GM12878 (cell line): ENCODE results near the gene SP2. TPM values are rescaled to one million over a fixed set of nuclear protein-coding genes. Genes with fewer than 3 reads are reported as not detected.

ENCODE experiments used
- ATAC-seq: fragments of 200-7000 bp; cut with Tn5 transposase; 3 replicates; pipeline ENCODE4 v1.9.1; 2020; ENCODE audit warnings: mild to moderate bottlenecking, moderate library complexity
- BruUV-seq: library from RNA; stranded (reverse); fragments of 400-500 nt; replicated peaks from 2 replicates; lab custom pipeline; 2021; lab: Mats Ljungman, UMichigan
- CTCF ChIA-PET: fragments of 300-600 bp; sonication (Branson Sonifier 250); formaldehyde crosslinking; extraction: SDS; loops from one replicate; lab custom pipeline; 2021; ENCODE audit warnings: inconsistent platforms; lab: Yijun Ruan, JAX
- POLR2A ChIA-PET: fragments of 350-600 bp; formaldehyde crosslinking; extraction: SDS; loops from one replicate; lab custom pipeline; 2021; ENCODE audit warnings: inconsistent platforms; lab: Charles Lee
- RAD21 ChIA-PET: fragments of 300-600 bp; sonication (Branson Sonifier 250); formaldehyde crosslinking; loops from one replicate; lab custom pipeline; 2023; ENCODE audit warnings: antibody characterized with exemption; ENCODE audit not compliant: unreplicated experiment; lab: Charles Lee
- SMC1A ChIA-PET: fragments of 300-600 bp; sonication (Branson Sonifier 250); formaldehyde crosslinking; loops from one replicate; lab custom pipeline; 2023; ENCODE audit not compliant: unreplicated experiment, uncharacterized antibody; lab: Charles Lee
- DNase-seq: peaks from one replicate; pipeline ENCODE4 v3.0.0-alpha.2; 2011; ENCODE audit warnings: low read depth, low spot score
- FAIRE-seq: peaks from 3 replicates; lab custom pipeline; 2011; peaks lifted over from hg19 to GRCh38; lab: Jason Lieb, UNC
- H2AFZ ChIP-seq: 2 replicates; pipeline ENCODE4 v1.6.0; 2011; ENCODE audit warnings: low read depth, low read length, control low read depth; ENCODE audit not compliant: control insufficient read depth
- H3K27ac ChIP-seq: 2 replicates; pipeline ENCODE4 v1.5.1; 2011; ENCODE audit warnings: control low read depth; ENCODE audit not compliant: control insufficient read depth, insufficient read depth
- H3K27me3 ChIP-seq, 2 experiments: replicated peaks in 1 of 2; 2 replicates each; pipeline versions ENCODE4 v1.6.0 to v1.6.1; 2011; ENCODE audit warnings: low read length in 1 of 2; ENCODE audit not compliant: control insufficient read depth in 2 of 2, insufficient read depth in 2 of 2
- H3K36me3 ChIP-seq, 2 experiments: 2 replicates each; pipeline ENCODE4 v1.5.1; 2011; ENCODE audit warnings: low read length in 1 of 2; ENCODE audit not compliant: control insufficient read depth in 2 of 2, insufficient read depth in 2 of 2
- H3K4me1 ChIP-seq: 2 replicates; pipeline ENCODE4 v1.6.1; 2011; ENCODE audit warnings: mild to moderate bottlenecking, low read length, moderate library complexity, mixed read lengths; ENCODE audit not compliant: control insufficient read depth, insufficient read depth
- H3K4me2 ChIP-seq: 2 replicates; pipeline ENCODE4 v1.6.0; 2011; ENCODE audit warnings: control low read depth; ENCODE audit not compliant: control insufficient read depth, insufficient read depth
- H3K4me3 ChIP-seq: fragments of 200-600 bp; sonication (generic); 2 replicates; pipeline ENCODE4 v1.5.1; 2016
- H3K79me2 ChIP-seq: 2 replicates; pipeline ENCODE4 v1.6.0; 2011; ENCODE audit warnings: low read length; ENCODE audit not compliant: control insufficient read depth, insufficient read depth
- H3K9ac ChIP-seq: 2 replicates; pipeline ENCODE4 v1.8.0; 2011; ENCODE audit warnings: low read length, control low read depth, mixed read lengths; ENCODE audit not compliant: control insufficient read depth, insufficient read depth
- H3K9me3 ChIP-seq: replicated peaks from 3 replicates; pipeline ENCODE4 v1.5.1; 2011; ENCODE audit warnings: mild to moderate bottlenecking, low read length; ENCODE audit not compliant: control insufficient read depth, insufficient read depth
- H4K20me1 ChIP-seq: 2 replicates; pipeline ENCODE4 v1.6.0; 2011; ENCODE audit not compliant: control insufficient read depth, insufficient read depth
- BCL11A ChIP-seq: IDR thresholded peaks from 2 replicates; pipeline ENCODE4 v1.6.1; 2011; ENCODE audit warnings: low read depth, low read length
- BHLHE40 ChIP-seq, 2 experiments: fragments of 450-650 bp in 1 of 2; IDR thresholded peaks; 2 replicates each; pipeline ENCODE4 v1.6.1; 2011 to 2017; ENCODE audit warnings: low read depth in 2 of 2, borderline replicate concordance in 1 of 2, improper control_type of control experiment in 1 of 2, low read length in 1 of 2, mild to moderate bottlenecking in 1 of 2
- CEBPZ ChIP-seq: fragments of 150-350 bp; IDR thresholded peaks from 2 replicates; pipeline ENCODE4 v1.6.1; 2016; ENCODE audit warnings: low read depth, low read length
- FOXM1 ChIP-seq: IDR thresholded peaks from 2 replicates; pipeline ENCODE4 v1.6.1; 2012; ENCODE audit warnings: low read depth, mild to moderate bottlenecking, inconsistent platforms, low read length, moderate library complexity
- HDAC6 ChIP-seq: fragments of 200-600 bp; sonication (generic); IDR thresholded peaks from one replicate; pipeline ENCODE4 v1.8.0; 2017; ENCODE audit warnings: antibody characterized with exemption; ENCODE audit not compliant: unreplicated experiment
- IRF4 ChIP-seq: IDR thresholded peaks from 2 replicates; pipeline ENCODE4 v1.6.1; 2011; ENCODE audit warnings: low read depth, low read length
- MTA2 ChIP-seq: fragments of 450-650 bp; IDR thresholded peaks from 2 replicates; pipeline ENCODE4 v1.6.1; 2016; ENCODE audit warnings: low read depth, mild to moderate bottlenecking, moderate library complexity
- SMAD5 ChIP-seq: IDR thresholded peaks from 2 replicates; pipeline ENCODE4 v1.6.1; 2016; ENCODE audit warnings: antibody characterized with exemption, low read depth
- ZBTB40 ChIP-seq: fragments of 450-650 bp; IDR thresholded peaks from 2 replicates; pipeline ENCODE4 v1.6.1; 2016; ENCODE audit warnings: mild to moderate bottlenecking, moderate library complexity, borderline replicate concordance
- WGBS: methylation state at CpG from one replicate; pipeline ENCODE4 v1.1.6; 2016; ENCODE audit warnings: low lambda C conversion rate; ENCODE audit not compliant: insufficient replicate concordance, insufficient coverage; ENCODE audit errors: missing lambda C conversion rate; 5-methylcytosine and 5-hydroxymethylcytosine counted together
- in situ Hi-C: fragments of 300-500 bp; cut with MboI; formaldehyde crosslinking; loops from 9 replicates; pipeline ENCODE4 v1.14.3; 2018; ENCODE audit warnings: mixed read lengths
- intact Hi-C: fragments of 100-400 bp; cut with micrococcal nuclease; formaldehyde crosslinking; loops from one replicate; pipeline ENCODE4 v1.14.2; 2022; ENCODE audit not compliant: unreplicated experiment
- polyA plus RNA-seq, 11 experiments: library from polyadenylated mRNA; depleted of rRNA in 4 of 11; unstranded in 6 of 11; stranded (reverse) in 5 of 11; fragments of >200 nt; fragmentation: Nextera tagmentation in 4 of 11; fragmentation: Illumina TruSeq in 1 of 11; extraction: Ambion mirVana in 4 of 11; extraction: Trizol in 1 of 11; gene quantifications; 1 replicate in 1 of 11; 2 replicates in 10 of 11; pipeline versions ENCODE4 v1.2.1 to v1.2.3, GENCODE V29; 2011 to 2016; ENCODE audit warnings: inconsistent platforms in 2 of 11, missing spikeins in 2 of 11, low read depth in 1 of 11
- total RNA-seq, 4 experiments: library from RNA; depleted of rRNA in 3 of 4; stranded (reverse); fragments of >200 nt in 3 of 4; fragmentation: Illumina TruSeq in 1 of 4; extraction: Trizol in 1 of 4; gene quantifications; 2 replicates each; pipeline versions ENCODE4 v1.2.1 to v1.2.3, GENCODE V29; 2013 to 2021
- TF ChIP-seq, protein P1 (sequence below): fragments of 450-650 bp; IDR thresholded peaks from 2 replicates; pipeline ENCODE4 v1.6.1; 2016; ENCODE audit warnings: mild to moderate bottlenecking
- TF ChIP-seq, protein P2 (sequence below): fragments of 150-350 bp; IDR thresholded peaks from 2 replicates; pipeline ENCODE4 v1.6.1; 2014; ENCODE audit warnings: mild to moderate bottlenecking, low read depth, low read length

Gene SP2
- total and polyA plus RNA-seq, 10 of the 15 experiments (the other 5 are each of a cell fraction or from before 2014, with no cell fraction given): 1.2 to 19.1 (median 4.8) TPM

DNA sequence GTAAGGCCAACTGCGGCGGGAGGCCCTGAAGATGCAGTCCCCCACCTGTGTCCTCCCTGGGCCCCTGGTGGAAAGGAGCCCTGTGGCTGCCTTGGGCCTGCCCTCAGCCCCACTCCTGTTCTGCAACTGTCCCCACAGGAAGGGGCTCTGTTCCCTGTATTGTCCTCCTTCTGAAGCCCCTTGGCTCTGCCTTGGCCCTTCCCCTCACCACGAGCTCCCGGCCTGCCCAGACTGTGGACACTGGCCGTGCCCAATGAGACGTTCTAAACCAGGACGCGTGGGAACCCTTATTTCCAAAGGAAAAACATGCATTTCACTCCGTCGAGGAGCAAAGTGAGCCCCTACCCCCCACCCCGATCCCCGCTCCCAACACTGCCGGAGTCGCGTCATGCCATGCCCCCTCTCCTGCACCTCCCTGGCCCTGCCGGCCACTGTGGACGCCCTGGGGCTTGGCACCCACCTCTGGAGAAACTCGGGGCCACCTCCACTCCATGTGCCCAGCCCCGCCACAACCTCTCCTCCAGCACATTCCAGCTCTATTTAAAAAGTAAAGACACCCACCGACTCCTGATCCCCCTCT lies 31.9 kb downstream of the SP2 start:
- TF ChIP-seq, protein P1, sequence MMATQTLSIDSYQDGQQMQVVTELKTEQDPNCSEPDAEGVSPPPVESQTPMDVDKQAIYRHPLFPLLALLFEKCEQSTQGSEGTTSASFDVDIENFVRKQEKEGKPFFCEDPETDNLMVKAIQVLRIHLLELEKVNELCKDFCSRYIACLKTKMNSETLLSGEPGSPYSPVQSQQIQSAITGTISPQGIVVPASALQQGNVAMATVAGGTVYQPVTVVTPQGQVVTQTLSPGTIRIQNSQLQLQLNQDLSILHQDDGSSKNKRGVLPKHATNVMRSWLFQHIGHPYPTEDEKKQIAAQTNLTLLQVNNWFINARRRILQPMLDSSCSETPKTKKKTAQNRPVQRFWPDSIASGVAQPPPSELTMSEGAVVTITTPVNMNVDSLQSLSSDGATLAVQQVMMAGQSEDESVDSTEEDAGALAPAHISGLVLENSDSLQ: no peak
- TF ChIP-seq ZBTB40 (no peak), HDAC6 (no peak), BCL11A (no peak), CEBPZ (no peak), MTA2 (no peak), SMAD5 (no peak), BHLHE40 (IDR thresholded peaks at IDR 0.05; ENCODE audit: borderline replicate concordance in 1 of 2, low read depth in 2 of 2, low read length in 1 of 2) (no peak), IRF4 (no peak), FOXM1 (no peak)
- TF ChIP-seq, protein P2, sequence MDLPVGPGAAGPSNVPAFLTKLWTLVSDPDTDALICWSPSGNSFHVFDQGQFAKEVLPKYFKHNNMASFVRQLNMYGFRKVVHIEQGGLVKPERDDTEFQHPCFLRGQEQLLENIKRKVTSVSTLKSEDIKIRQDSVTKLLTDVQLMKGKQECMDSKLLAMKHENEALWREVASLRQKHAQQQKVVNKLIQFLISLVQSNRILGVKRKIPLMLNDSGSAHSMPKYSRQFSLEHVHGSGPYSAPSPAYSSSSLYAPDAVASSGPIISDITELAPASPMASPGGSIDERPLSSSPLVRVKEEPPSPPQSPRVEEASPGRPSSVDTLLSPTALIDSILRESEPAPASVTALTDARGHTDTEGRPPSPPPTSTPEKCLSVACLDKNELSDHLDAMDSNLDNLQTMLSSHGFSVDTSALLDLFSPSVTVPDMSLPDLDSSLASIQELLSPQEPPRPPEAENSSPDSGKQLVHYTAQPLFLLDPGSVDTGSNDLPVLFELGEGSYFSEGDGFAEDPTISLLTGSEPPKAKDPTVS: no peak
- H3K4me2 ChIP-seq: no peak overlapping the region
- in situ Hi-C loops (no loop called here), intact Hi-C loops (no loop called here)
- no peaks in the 10 kb centered on the region for H3K27me3 ChIP-seq
- ChIA-PET CTCF (interaction anchor here (1.2 kb wide), 1 partner anchor 22 kb away, joined by 4 read pairs; no protein-coding TSS in a partner anchor), POLR2A (no interaction called here), SMC1A (interaction anchor here (1.1 kb wide), 1 partner anchor 9 kb away, joined by 3 read pairs; no protein-coding TSS in a partner anchor), RAD21 (no interaction called here)
- H3K79me2 ChIP-seq: no peaks in the 10 kb centered on the region
- FAIRE-seq (no peak), ATAC-seq (no peak), DNase-seq (no peak)
- no peak overlapping the region for H3K9ac ChIP-seq
- H3K9me3 ChIP-seq: no peaks in the 10 kb centered on the region
- BruUV-seq: no TSS peak
- 95% methylated on average over 18 of the region's 20 CpGs for WGBS
- H2AFZ ChIP-seq: no peak overlapping the region
- peaks cover 4% of the 10 kb centered on the region in 2 experiments; a peak in 3 of 4 replicates for H3K36me3 ChIP-seq
- no peak overlapping the region for H3K4me3 ChIP-seq
- no peaks in the 10 kb centered on the region for H4K20me1 ChIP-seq
- no peaks in the 10 kb centered on the region for H3K4me1 ChIP-seq
- H3K27ac ChIP-seq: no peak overlapping the region
